PC-9 (cell line): Measurements from ENCODE around the gene RIMKLB. TPM values are rescaled to one million over a fixed set of nuclear protein-coding genes. Genes with fewer than 3 reads are reported as not detected.

Source experiments
- BruUV-seq: library from RNA; stranded (reverse); fragments of 400-500 nt; replicated peaks from 2 replicates; lab custom pipeline; 2021; lab: Mats Ljungman, UMichigan
- CTCF ChIA-PET: fragments of 300-600 bp; sonication (Branson Sonifier 250); formaldehyde crosslinking; loops from one replicate; lab custom pipeline; 2022; ENCODE audit warnings: antibody characterized with exemption; lab: Charles Lee
- POLR2A ChIA-PET: fragments of 300-600 bp; sonication (Branson Sonifier 250); formaldehyde crosslinking; loops from one replicate; lab custom pipeline; 2022; ENCODE audit warnings: antibody characterized with exemption; ENCODE audit not compliant: unreplicated experiment; lab: Charles Lee
- DNase-seq, 2 experiments: peaks; one replicate each; pipeline versions ENCODE4 v3.0.0 to v3.0.0-alpha.2; 2015 to 2022; ENCODE audit warnings: mixed read lengths in 1 of 2
- H2AFZ ChIP-seq: fragments of 200-600 bp; sonication (generic); 2 replicates; pipeline ENCODE4 v1.8.1; 2017; ENCODE audit warnings: antibody characterized with exemption
- H3F3A ChIP-seq: fragments of 200-600 bp; sonication (generic); 2 replicates; pipeline ENCODE4 v1.8.1; 2017; ENCODE audit warnings: antibody characterized with exemption, mild to moderate bottlenecking, low read depth; ENCODE audit not compliant: insufficient read depth
- H3K27ac ChIP-seq: fragments of 200-600 bp; sonication (generic); 2 replicates; pipeline ENCODE4 v1.6.1; 2016; ENCODE audit warnings: mixed run types
- H3K27me3 ChIP-seq: fragments of 200-600 bp; sonication (generic); 2 replicates; pipeline ENCODE4 v1.6.1; 2016; ENCODE audit warnings: low read depth, mixed run types; ENCODE audit not compliant: insufficient read depth
- H3K36me3 ChIP-seq: fragments of 200-600 bp; sonication (generic); 2 replicates; pipeline ENCODE4 v1.6.1; 2016; ENCODE audit warnings: low read depth, mixed run types
- H3K4me1 ChIP-seq: fragments of 200-600 bp; sonication (generic); replicated peaks from 2 replicates; pipeline ENCODE4 v1.6.1; 2016; ENCODE audit warnings: mixed run types; ENCODE audit not compliant: insufficient read depth
- H3K4me2 ChIP-seq: fragments of 200-600 bp; sonication (generic); 2 replicates; pipeline ENCODE4 v1.6.1; 2017; ENCODE audit warnings: mixed run types
- H3K4me3 ChIP-seq: fragments of 200-600 bp; sonication (generic); 2 replicates; pipeline ENCODE4 v1.6.1; 2016; ENCODE audit warnings: mixed run types
- H3K79me2 ChIP-seq: fragments of 200-600 bp; sonication (generic); 2 replicates; pipeline ENCODE4 v1.6.1; 2017; ENCODE audit warnings: low read depth, mixed run types
- H3K9me2 ChIP-seq: fragments of 200-600 bp; sonication (generic); 2 replicates; pipeline ENCODE4 v1.8.1; 2017; ENCODE audit warnings: mild to moderate bottlenecking; ENCODE audit not compliant: insufficient read depth
- H3K9me3 ChIP-seq: fragments of 200-600 bp; sonication (generic); 2 replicates; pipeline ENCODE4 v1.8.1; 2016; ENCODE audit warnings: low read depth; ENCODE audit not compliant: insufficient read depth
- H4K20me1 ChIP-seq: fragments of 200-600 bp; sonication (generic); 2 replicates; pipeline ENCODE4 v1.8.1; 2017; ENCODE audit not compliant: insufficient read depth
- CTCF ChIP-seq: fragments of 200-600 bp; sonication (generic); conservative IDR thresholded peaks from 2 replicates; pipeline ENCODE4 v1.6.1; 2017; ENCODE audit warnings: mixed run types, antibody characterized with exemption, mild to moderate bottlenecking, moderate library complexity
- EZH2 ChIP-seq: fragments of 200-600 bp; sonication (generic); IDR thresholded peaks from 2 replicates; pipeline ENCODE4 v1.8.0; 2017; ENCODE audit warnings: antibody characterized with exemption, low read depth
- intact Hi-C: fragments of 100-400 bp; cut with micrococcal nuclease; formaldehyde crosslinking; loops from one replicate; pipeline ENCODE4 v1.10.0; 2022; ENCODE audit not compliant: unreplicated experiment
- total RNA-seq: library from RNA; stranded (reverse); gene quantifications from 2 replicates; pipeline ENCODE4 v1.2.3, GENCODE V29; 2021

The RIMKLB gene
- total RNA-seq, 1 experiment from 2014 or later, result 64.8 TPM

DNA sequence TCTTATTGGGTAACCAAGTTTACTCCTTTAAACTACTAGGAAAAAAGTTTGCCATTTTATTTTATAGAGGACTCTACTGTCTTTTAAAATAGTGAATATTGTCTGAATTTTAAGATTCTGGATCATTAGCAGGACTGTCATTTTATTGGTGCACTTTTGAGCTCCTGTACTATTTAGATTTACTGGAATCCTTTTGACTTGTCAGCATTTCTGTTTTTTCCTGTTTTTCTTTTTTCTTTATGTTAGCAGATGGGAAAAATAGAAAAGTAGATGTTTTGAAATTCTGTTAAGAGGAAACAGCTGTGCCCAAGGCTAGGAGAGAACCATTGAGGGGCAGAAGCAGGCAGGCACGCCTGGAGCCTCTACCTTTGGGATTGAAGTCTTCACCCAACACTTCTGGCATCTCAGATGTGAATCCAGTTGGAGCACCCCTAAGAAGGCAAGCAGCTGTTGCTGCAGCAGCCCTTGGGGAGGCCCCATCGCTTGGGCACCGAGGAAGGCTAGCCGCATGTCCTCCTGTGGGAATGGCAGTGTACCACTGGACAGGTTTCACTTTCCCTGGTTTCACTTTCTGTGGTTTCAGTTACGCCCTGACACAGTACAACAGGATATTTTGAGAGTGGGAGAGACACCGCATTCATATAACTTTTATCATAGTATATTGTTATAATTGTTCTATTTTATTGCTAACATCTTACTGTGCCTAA lies 11.5 kb downstream of the RIMKLB start:
- Histone ChIP-seq H3K36me3 (no peaks in the 10 kb centered on the region), H3K27ac (no peak overlapping the region), H2AFZ (no peak overlapping the region), H3K4me3 (no peak overlapping the region), H3K27me3 (no peaks in the 10 kb centered on the region), H3K4me1 (no peaks in the 10 kb centered on the region), H3F3A (no peaks in the 10 kb centered on the region; the same call in 1 of the 2 replicates), H3K79me2 (0 out of 2 replicates have a peak, but pooled peaks cover 9% of the 10 kb centered on the region), H3K4me2 (no peak overlapping the region), H3K9me2 (no peaks in the 10 kb centered on the region), H4K20me1 (peaks cover 7% of the 10 kb centered on the region), H3K9me3 (no peaks in the 10 kb centered on the region)
- intact Hi-C loops, result no loop called here
- BruUV-seq, result no TSS peak
- TF ChIP-seq EZH2, result no peak
- TF ChIP-seq CTCF, result no peak
- CTCF ChIA-PET, result interaction anchor here (0.8 kb wide), 1 partner anchor 128 kb away, joined by 10 read pairs; no protein-coding TSS in a partner anchor
- POLR2A ChIA-PET, result no interaction called here
- no peak for DNase-seq

DNA sequence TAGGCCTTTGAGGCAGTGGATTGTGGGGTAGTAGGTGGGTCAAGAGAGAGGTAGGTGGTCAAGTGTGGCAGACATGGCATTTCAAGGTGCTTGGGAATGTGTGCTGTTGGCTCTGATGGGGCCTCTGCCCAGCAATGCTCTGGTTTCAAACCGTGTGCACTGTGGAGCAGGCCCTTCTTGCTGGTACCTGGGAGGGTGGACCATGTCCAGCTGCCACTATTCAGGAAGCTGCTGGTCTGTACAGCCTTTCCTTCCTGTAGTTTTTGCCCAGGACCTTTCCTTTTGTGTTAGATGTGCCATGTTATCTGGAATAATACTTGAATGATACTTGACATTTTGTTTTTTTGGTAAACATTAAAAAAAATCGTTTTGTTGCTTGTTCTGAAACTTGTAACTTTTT lies 14.8 kb downstream of the RIMKLB start:
- intact Hi-C loops, result no loop called here
- H3K4me1 ChIP-seq, result no peaks in the 10 kb centered on the region
- no peaks in the 10 kb centered on the region for H3K36me3 ChIP-seq
- no peaks in the 10 kb centered on the region for H3K27me3 ChIP-seq
- TF ChIP-seq EZH2 (no peak), CTCF (no peak)
- H3K9me3 ChIP-seq, result no peaks in the 10 kb centered on the region
- no peaks in the 10 kb centered on the region; the same call in 1 of the 2 replicates for H3K9me2 ChIP-seq
- no peak overlapping the region for H2AFZ ChIP-seq
- no peak for DNase-seq
- ChIA-PET CTCF (interaction anchor here (0.8 kb wide), 1 partner anchor 111 kb away, joined by 4 read pairs; no protein-coding TSS in a partner anchor), POLR2A (interaction anchor here (0.6 kb wide), 1 partner anchor 101 kb away, joined by 3 read pairs; no protein-coding TSS in a partner anchor)
- H3K79me2 ChIP-seq, result 0 out of 2 replicates have a peak, but pooled peaks cover 4% of the 10 kb centered on the region
- peaks cover 3% of the 10 kb centered on the region for H4K20me1 ChIP-seq
- H3K4me2 ChIP-seq, result no peak overlapping the region
- BruUV-seq, result no TSS peak
- H3K27ac ChIP-seq, result no peak overlapping the region
- no peaks in the 10 kb centered on the region; the same call in 1 of the 2 replicates for H3F3A ChIP-seq
- no peak overlapping the region for H3K4me3 ChIP-seq

DNA sequence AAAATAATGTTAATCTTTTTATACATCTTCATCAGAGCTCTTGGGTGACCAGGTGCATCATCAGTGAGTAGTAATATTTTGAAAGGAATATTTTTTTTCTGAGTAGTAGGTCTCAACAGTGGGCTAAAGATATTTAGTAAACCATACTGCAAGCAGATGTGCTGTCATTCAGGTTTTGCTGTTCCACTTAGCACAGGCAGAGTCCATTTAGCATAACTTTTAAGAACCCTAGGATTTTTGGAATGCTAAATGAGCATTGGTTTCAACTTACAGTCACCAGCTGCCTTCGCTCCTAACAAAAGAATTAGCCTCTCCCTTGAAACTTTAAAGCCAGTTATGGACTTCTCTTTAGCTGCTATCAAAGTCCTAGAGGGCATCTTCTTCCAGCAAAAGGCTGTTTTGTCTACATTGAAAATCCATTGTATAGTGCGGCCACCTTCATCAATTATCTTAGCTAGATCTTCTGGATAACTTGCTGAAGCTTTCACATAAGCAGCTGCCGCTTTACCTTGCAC lies 24.6 kb downstream of the RIMKLB start:
- POLR2A ChIA-PET, result interaction anchor here (0.5 to 0.6 kb wide), 2 partner anchors 34 to 645 kb away, joined by 3 to 38 read pairs; no protein-coding TSS in a partner anchor
- no peak for TF ChIP-seq EZH2
- Histone ChIP-seq H4K20me1 (peaks cover 12% of the 10 kb centered on the region), H3K9me2 (no peaks in the 10 kb centered on the region), H3K36me3 (0 out of 2 replicates have a peak, but pooled peaks cover 6% of the 10 kb centered on the region), H2AFZ (no peak overlapping the region), H3K27me3 (no peaks in the 10 kb centered on the region), H3K4me1 (no peaks in the 10 kb centered on the region), H3K79me2 (no peaks in the 10 kb centered on the region), H3K9me3 (no peaks in the 10 kb centered on the region), H3K27ac (no peak overlapping the region), H3K4me3 (no peak overlapping the region), H3K4me2 (no peak overlapping the region), H3F3A (no peaks in the 10 kb centered on the region)
- no TSS peak for BruUV-seq
- CTCF ChIA-PET, result interaction anchor here (0.5 kb wide), 1 partner anchor 11 kb away, joined by 13 read pairs; no protein-coding TSS in a partner anchor
- intact Hi-C loops, result no loop called here
- DNase-seq, result no peak
